ENCODE measurements around the gene EFNB3. TPM values are rescaled to one million over a fixed set of nuclear protein-coding genes. Genes with fewer than 3 reads are reported as not detected.

The EFNB3 gene
- total and polyA plus RNA-seq, 10 of the 15 experiments (the other 5 are each of a cell fraction or from before 2014, with no cell fraction given), result 0.01 to 0.13 (median 0.04) TPM; not detected in 5

DNA sequence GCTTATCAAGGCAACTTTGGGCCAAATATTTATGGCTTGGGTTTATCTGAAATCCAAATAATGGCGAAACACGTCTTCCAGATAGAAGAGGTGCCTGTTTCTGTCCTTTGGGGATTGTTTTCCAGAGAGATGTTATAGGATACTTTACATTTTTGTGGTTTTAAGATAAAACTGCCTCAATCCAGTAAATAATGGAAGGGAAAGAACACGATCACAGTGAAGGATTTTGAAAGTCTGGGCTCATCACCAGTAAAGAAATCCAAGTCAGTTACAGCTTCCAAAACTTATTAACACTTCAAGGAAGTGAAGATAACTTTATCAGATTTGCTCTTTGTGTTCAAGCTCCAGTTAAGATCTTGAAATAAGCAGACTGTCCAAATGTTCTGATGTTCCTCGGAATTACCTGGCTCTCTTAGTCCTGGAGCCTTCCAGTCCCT is 42.7 kb downstream of the EFNB3 start:
- no peak overlapping the region for H3K4me3 ChIP-seq
- intact Hi-C loops (cut with micrococcal nuclease; ENCODE audit: unreplicated experiment) (loop anchor here (10.0 kb wide), 1 partner anchor 77 kb away; no protein-coding TSS in a partner anchor), in situ Hi-C loops (cut with MboI) (no loop called here)
- no peak overlapping the region for H2AFZ ChIP-seq (ENCODE audit: control insufficient read depth, low read depth, low read length)
- ChIA-PET RAD21 (ENCODE audit: unreplicated experiment) (interaction anchor here (0.5 to 0.6 kb wide), 2 partner anchors 38 to 236 kb away, joined by 3 read pairs; no protein-coding TSS in a partner anchor), SMC1A (ENCODE audit: uncharacterized antibody, unreplicated experiment) (interaction anchor here (0.7 to 1.5 kb wide), 3 partner anchors 11 to 17 kb away, joined by 3 to 4 read pairs (median 3); no protein-coding TSS in a partner anchor), POLR2A (interaction anchor here (0.6 kb wide), 1 partner anchor 118 kb away, joined by 4 read pairs; no protein-coding TSS in a partner anchor), CTCF (interaction anchor here (0.5 to 1.1 kb wide), 4 partner anchors 34 to 242 kb away, joined by 3 read pairs; no protein-coding TSS in a partner anchor)
- H3K27me3 ChIP-seq (replicated peaks in 1 of 2; ENCODE audit: control insufficient read depth in 2 of 2, insufficient read depth in 2 of 2, low read length in 1 of 2), result no peaks in the 10 kb centered on the region; a peak in 2 of 4 replicates
- H4K20me1 ChIP-seq (ENCODE audit: control insufficient read depth, insufficient read depth), result no peaks in the 10 kb centered on the region
- H3K79me2 ChIP-seq (ENCODE audit: control insufficient read depth, insufficient read depth, low read length), result no peaks in the 10 kb centered on the region
- no peak for DNase-seq (ENCODE audit: low read depth, low spot score)
- H3K27ac ChIP-seq (ENCODE audit: control insufficient read depth, insufficient read depth), result no peak overlapping the region
- H3K36me3 ChIP-seq (ENCODE audit: control insufficient read depth in 2 of 2, insufficient read depth in 2 of 2, low read length in 1 of 2), result no peaks in the 10 kb centered on the region
- H3K4me1 ChIP-seq (ENCODE audit: control insufficient read depth, insufficient read depth, low read length), result no peaks in the 10 kb centered on the region
- no peak for ATAC-seq
- no peaks in the 10 kb centered on the region for H3K9me3 ChIP-seq (replicated peaks; ENCODE audit: control insufficient read depth, insufficient read depth, low read length)
- BruUV-seq (replicated peaks), result no TSS peak
- FAIRE-seq, result no peak
- TF ChIP-seq BMI1 (IDR thresholded peaks at IDR 0.05; ENCODE audit: borderline replicate concordance) (no peak), MEF2B (IDR thresholded peaks at IDR 0.05; ENCODE audit: partially characterized antibody, poor library complexity, severe bottlenecking) (no peak)
- H3K9ac ChIP-seq (ENCODE audit: control insufficient read depth, insufficient read depth, low read length), result no peak overlapping the region
- 6% methylated on average over 4 of the region's 4 CpGs for WGBS (ENCODE audit: insufficient coverage, insufficient replicate concordance, low lambda C conversion rate, missing lambda C conversion rate)
- H3K4me2 ChIP-seq (ENCODE audit: control insufficient read depth, insufficient read depth), result no peak overlapping the region

- intact Hi-C loops (cut with micrococcal nuclease; ENCODE audit: unreplicated experiment) (loop anchor here (10.0 kb wide), 1 partner anchor 77 kb away; no protein-coding TSS in a partner anchor), in situ Hi-C loops (cut with MboI) (no loop called here)
- ATAC-seq (no peak), DNase-seq (ENCODE audit: low read depth, low spot score) (no peak), FAIRE-seq (no peak)
- Histone ChIP-seq H3K27me3 (replicated peaks in 1 of 2; ENCODE audit: control insufficient read depth in 2 of 2, insufficient read depth in 2 of 2, low read length in 1 of 2) (no peaks in the 10 kb centered on the region; a peak in 2 of 4 replicates), H3K36me3 (ENCODE audit: control insufficient read depth in 2 of 2, insufficient read depth in 2 of 2, low read length in 1 of 2) (no peaks in the 10 kb centered on the region), H3K4me1 (ENCODE audit: control insufficient read depth, insufficient read depth, low read length) (no peaks in the 10 kb centered on the region), H3K4me2 (ENCODE audit: control insufficient read depth, insufficient read depth) (no peak overlapping the region), H3K79me2 (ENCODE audit: control insufficient read depth, insufficient read depth, low read length) (no peaks in the 10 kb centered on the region), H3K4me3 (no peak overlapping the region), H3K27ac (ENCODE audit: control insufficient read depth, insufficient read depth) (no peak overlapping the region), H3K9ac (ENCODE audit: control insufficient read depth, insufficient read depth, low read length) (no peak overlapping the region), H3K9me3 (replicated peaks; ENCODE audit: control insufficient read depth, insufficient read depth, low read length) (no peaks in the 10 kb centered on the region), H2AFZ (ENCODE audit: control insufficient read depth, low read depth, low read length) (no peak overlapping the region), H4K20me1 (ENCODE audit: control insufficient read depth, insufficient read depth) (no peaks in the 10 kb centered on the region)
- ChIA-PET POLR2A (interaction anchor here (0.6 kb wide), 1 partner anchor 117 kb away, joined by 4 read pairs; no protein-coding TSS in a partner anchor), SMC1A (ENCODE audit: uncharacterized antibody, unreplicated experiment) (interaction anchor here (0.7 to 1.0 kb wide), 3 partner anchors 12 to 109 kb away, joined by 3 read pairs; partner anchors contain the start of gene NAA38), CTCF (interaction anchor here (0.6 to 1.1 kb wide), 3 partner anchors 34 to 239 kb away, joined by 3 read pairs; no protein-coding TSS in a partner anchor), RAD21 (ENCODE audit: unreplicated experiment) (interaction anchor here (0.5 to 0.6 kb wide), 2 partner anchors 38 to 235 kb away, joined by 3 read pairs; no protein-coding TSS in a partner anchor)
- no TSS peak for BruUV-seq (replicated peaks)
- no peak for TF ChIP-seq CHD4 (IDR thresholded peaks at IDR 0.05)
- no peak for TF ChIP-seq CBX3 (IDR thresholded peaks at IDR 0.05; ENCODE audit: borderline replicate concordance, low read depth)
- no peak for TF ChIP-seq USF2 (IDR thresholded peaks at IDR 0.05; ENCODE audit: borderline replicate concordance, low read depth, low read length)
- TF ChIP-seq SIN3A (IDR thresholded peaks at IDR 0.05; ENCODE audit: low read depth, low read length), result no peak
- no peak for TF ChIP-seq POU2F2 (IDR thresholded peaks at IDR 0.05; ENCODE audit: borderline replicate concordance, low read depth, low read length)
- TF ChIP-seq EED (IDR thresholded peaks at IDR 0.05; ENCODE audit: low read depth), result no peak
- TF ChIP-seq CBFB (IDR thresholded peaks at IDR 0.05; ENCODE audit: low read depth), result no peak
- no peak for TF ChIP-seq SMARCA5 (IDR thresholded peaks at IDR 0.05)
- 43% methylated on average over 10 of the region's 10 CpGs for WGBS (ENCODE audit: insufficient coverage, insufficient replicate concordance, low lambda C conversion rate, missing lambda C conversion rate)
These were observed 43.2 kb downstream of the EFNB3 start for GRCh38 chr17:7748076-7748775.
